Panc1 (cell line): ENCODE measurements around the gene RASA3. TPM values are rescaled to one million over a fixed set of nuclear protein-coding genes. Genes with fewer than 3 reads are reported as not detected.
A peak's percentile ranks its signal among the peaks of the same experiment; 100 is the strongest.

Experiments
- ATAC-seq: fragments of 200-7000 bp; cut with Tn5 transposase; 2 replicates; pipeline ENCODE4 v1.9.1; 2020; ENCODE audit warnings: mild to moderate bottlenecking, moderate library complexity
- BruUV-seq: library from RNA; stranded (reverse); fragments of 400-500 nt; replicated peaks from 2 replicates; lab custom pipeline; 2021; lab: Mats Ljungman, UMichigan
- CTCF ChIA-PET: fragments of 300-600 bp; sonication (Branson Sonifier 250); formaldehyde crosslinking; loops from one replicate; lab custom pipeline; 2022; ENCODE audit warnings: antibody characterized with exemption; lab: Charles Lee
- POLR2A ChIA-PET: fragments of 300-600 bp; sonication (Branson Sonifier 250); formaldehyde crosslinking; loops from one replicate; lab custom pipeline; 2022; ENCODE audit warnings: antibody characterized with exemption; lab: Charles Lee
- DNase-seq: peaks from one replicate; pipeline ENCODE4 v3.0.0-alpha.2; 2010; ENCODE audit warnings: low read depth, low spot score
- H3K27ac ChIP-seq: 2 replicates; pipeline ENCODE4 v1.5.1; 2011; ENCODE audit warnings: mild to moderate bottlenecking, low read length, inconsistent platforms
- H3K27me3 ChIP-seq: fragments of 200-500 bp; sonication (Bioruptor generic); 2 replicates; pipeline ENCODE4 v1.6.0; 2014; ENCODE audit warnings: low read length, inconsistent platforms; ENCODE audit not compliant: control insufficient read depth, insufficient read depth
- H3K36me3 ChIP-seq: fragments of 200-500 bp; sonication (Bioruptor generic); 2 replicates; pipeline ENCODE4 v1.5.1; 2014; ENCODE audit warnings: inconsistent platforms, mild to moderate bottlenecking, low read length, moderate library complexity; ENCODE audit not compliant: control insufficient read depth, insufficient read depth
- H3K4me1 ChIP-seq: 2 replicates; pipeline ENCODE4 v1.5.1; 2011; ENCODE audit warnings: inconsistent platforms, mild to moderate bottlenecking, low read length, moderate library complexity; ENCODE audit not compliant: control insufficient read depth, insufficient read depth
- H3K4me3 ChIP-seq, 2 experiments: 2 replicates each; pipeline ENCODE4 v1.5.1; 2011 to 2012; ENCODE audit warnings: low read depth in 2 of 2, low read length in 2 of 2, mild to moderate bottlenecking in 2 of 2, inconsistent platforms in 1 of 2, moderate library complexity in 1 of 2
- H3K9me3 ChIP-seq: fragments of 200-500 bp; sonication (Bioruptor generic); 2 replicates; pipeline ENCODE4 v1.5.1; 2014; ENCODE audit warnings: low read depth, mild to moderate bottlenecking, inconsistent platforms, low read length, moderate library complexity; ENCODE audit not compliant: control insufficient read depth, insufficient read depth
- CTCF ChIP-seq: fragments of 450-650 bp; IDR thresholded peaks from 2 replicates; pipeline ENCODE4 v1.5.1; 2017; ENCODE audit warnings: mild to moderate bottlenecking
- POLR2AphosphoS5 ChIP-seq: IDR thresholded peaks from 2 replicates; pipeline ENCODE4 v1.6.1; 2012; ENCODE audit warnings: mild to moderate bottlenecking, low read depth, low read length, moderate library complexity
- REST ChIP-seq, 2 experiments: IDR thresholded peaks; 2 replicates each; pipeline ENCODE4 v1.6.1; 2011 to 2012; ENCODE audit warnings: low read depth in 2 of 2, control low read depth in 1 of 2, low read length in 1 of 2, mild to moderate bottlenecking in 1 of 2, moderate library complexity in 1 of 2; ENCODE audit not compliant: insufficient read depth in 1 of 2
- SIN3A ChIP-seq: IDR thresholded peaks from 2 replicates; pipeline ENCODE4 v1.6.1; 2012; ENCODE audit warnings: low read depth, mild to moderate bottlenecking, low read length, moderate library complexity, borderline replicate concordance; ENCODE audit not compliant: insufficient read depth
- TCF7L2 ChIP-seq: IDR thresholded peaks from 2 replicates; pipeline ENCODE4 v1.6.1; 2011; ENCODE audit warnings: mild to moderate bottlenecking, low read depth, low read length, inconsistent platforms
- in situ Hi-C: cut with HindIII; loops from 2 replicates; pipeline ENCODE4 v1.10.0; 2016; ENCODE audit warnings: low sequenced_read_pairs, low pct_unique_long_range_greater_than_20kb
- intact Hi-C: fragments of 100-400 bp; cut with micrococcal nuclease; formaldehyde crosslinking; loops from one replicate; pipeline ENCODE4 v1.10.0; 2022; ENCODE audit not compliant: unreplicated experiment
- total RNA-seq: library from RNA; stranded (reverse); gene quantifications from one replicate; pipeline ENCODE4 v1.2.1, GENCODE V29; 2021; ENCODE audit not compliant: unreplicated experiment

RASA3 gene
- total RNA-seq, 1 experiment from 2014 or later: 33.7 TPM

GRCh38 chr13:114123448-114123847 lies 9.0 kb downstream of the RASA3 start:
- POLR2A ChIA-PET: no interaction called here
- BruUV-seq: no TSS peak
- intact Hi-C loops (no loop called here), in situ Hi-C loops (no loop called here)
- TF ChIP-seq REST (IDR thresholded peaks at IDR 0.05; ENCODE audit: insufficient read depth in 1 of 2, low read depth in 2 of 2, low read length in 1 of 2): no peak
- no peak for TF ChIP-seq TCF7L2
- no peak for TF ChIP-seq CTCF
- TF ChIP-seq SIN3A: no peak
- no peak for TF ChIP-seq POLR2AphosphoS5
- Histone ChIP-seq H3K4me1 (peaks cover 66% of the 10 kb centered on the region), H3K27me3 (no peaks in the 10 kb centered on the region), H3K27ac (peak overlapping the region; percentile 98), H3K36me3 (no peaks in the 10 kb centered on the region), H3K9me3 (no peaks in the 10 kb centered on the region), H3K4me3 (peak overlapping the region; percentile 13 to 43; a peak in 3 of 4 replicates)
- DNase-seq (no peak), ATAC-seq (peak; percentile 17; the same call in 1 of the 2 replicates)
- CTCF ChIA-PET: no interaction called here

- H3K27me3 ChIP-seq: no peaks in the 10 kb centered on the region
- TF ChIP-seq CTCF (no peak), TCF7L2 (no peak), POLR2AphosphoS5 (no peak), SIN3A (no peak), REST (IDR thresholded peaks at IDR 0.05; ENCODE audit: insufficient read depth in 1 of 2, low read depth in 2 of 2, low read length in 1 of 2) (no peak)
- ChIA-PET CTCF (no interaction called here), POLR2A (no interaction called here)
- intact Hi-C loops (no loop called here), in situ Hi-C loops (no loop called here)
- H3K36me3 ChIP-seq: no peaks in the 10 kb centered on the region
- H3K4me1 ChIP-seq: peaks cover 63% of the 10 kb centered on the region
- DNase-seq (no peak), ATAC-seq (no peak)
- BruUV-seq: no TSS peak
- H3K9me3 ChIP-seq: no peaks in the 10 kb centered on the region
- peak overlapping the region; percentile 98 for H3K27ac ChIP-seq
- H3K4me3 ChIP-seq: peak overlapping the region in 1 of 2 experiments; percentile 43; a peak in 2 of 4 replicates
These were observed 9.7 kb downstream of the RASA3 start for GRCh38 chr13:114122591-114123211.
